Stimulated activated CD8-positive, alpha-beta memory T cell treated with anti-CD3 and anti-CD28 coated beads, Interleukin-15, amount 100 ng/mL, for 24 hours (primary cell): ENCODE data around the gene LCAT.
"Not testable (repeated sequence)": the region's sequence is repeated elsewhere in the genome, so short reads cannot be mapped to it uniquely, and the experiment has no call there.

ENCODE experiments used
- DNase-seq: peaks from one replicate; pipeline ENCODE4 v3.0.0-alpha.2; 2020; ENCODE audit warnings: low read depth

LCAT gene

GRCh38 chr16:67943619-67944504 lies at the start of gene LCAT:
Gene LCAT, minus strand, starts transcription at chr16:67944120. Its CDS starts 19 bp downstream, at chr16:67944101.
- DNase-seq, result no peak

DNA sequence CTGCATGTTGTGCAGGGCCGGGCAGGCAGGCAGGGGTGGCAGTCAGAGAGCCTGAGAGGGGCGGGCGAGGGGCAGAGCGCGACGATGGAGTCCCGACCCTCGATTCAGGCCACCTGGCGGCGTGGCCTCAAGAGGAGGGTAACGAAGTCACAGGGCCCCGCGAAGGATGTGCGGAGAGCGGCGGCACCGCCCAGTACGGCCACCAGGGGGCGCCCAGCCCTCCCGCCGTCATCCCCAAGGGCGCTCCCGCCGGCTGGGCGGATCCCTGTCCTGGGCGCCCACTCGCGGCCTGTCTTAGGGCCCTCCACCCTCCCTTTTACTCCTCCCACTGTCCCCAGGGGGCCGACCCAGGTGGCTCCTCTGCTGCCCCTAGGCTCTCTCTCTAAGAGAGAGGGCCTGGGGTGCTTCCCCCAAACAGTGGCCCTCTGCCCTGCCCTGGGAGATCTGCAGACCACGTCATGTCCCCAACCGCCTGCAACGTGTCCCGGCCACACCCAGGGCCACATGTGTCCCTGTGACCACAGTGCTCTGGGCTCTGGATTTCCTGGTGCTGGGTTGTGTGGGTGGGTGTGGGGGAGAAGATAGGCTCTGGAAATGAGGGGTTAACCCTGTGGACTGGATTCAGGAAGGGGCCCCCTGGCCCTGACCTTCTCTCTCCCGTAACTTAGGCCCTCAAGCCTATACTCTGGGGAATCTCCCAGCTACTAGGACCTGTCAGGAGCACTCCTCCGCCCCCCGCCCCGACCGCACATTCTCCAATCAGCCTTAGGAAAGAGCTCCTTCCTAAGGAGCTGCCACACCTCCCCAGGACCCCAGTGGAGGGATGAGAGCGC lies 49.5 kb upstream of the LCAT start:
- DNase-seq, result peak; percentile 80

- no peak for DNase-seq
These were observed 48.8 kb upstream of the LCAT start for GRCh38 chr16:67992661-67993206.

GRCh38 chr16:67990018-67990386 lies 46.1 kb upstream of the LCAT start:
- no peak for DNase-seq

DNA sequence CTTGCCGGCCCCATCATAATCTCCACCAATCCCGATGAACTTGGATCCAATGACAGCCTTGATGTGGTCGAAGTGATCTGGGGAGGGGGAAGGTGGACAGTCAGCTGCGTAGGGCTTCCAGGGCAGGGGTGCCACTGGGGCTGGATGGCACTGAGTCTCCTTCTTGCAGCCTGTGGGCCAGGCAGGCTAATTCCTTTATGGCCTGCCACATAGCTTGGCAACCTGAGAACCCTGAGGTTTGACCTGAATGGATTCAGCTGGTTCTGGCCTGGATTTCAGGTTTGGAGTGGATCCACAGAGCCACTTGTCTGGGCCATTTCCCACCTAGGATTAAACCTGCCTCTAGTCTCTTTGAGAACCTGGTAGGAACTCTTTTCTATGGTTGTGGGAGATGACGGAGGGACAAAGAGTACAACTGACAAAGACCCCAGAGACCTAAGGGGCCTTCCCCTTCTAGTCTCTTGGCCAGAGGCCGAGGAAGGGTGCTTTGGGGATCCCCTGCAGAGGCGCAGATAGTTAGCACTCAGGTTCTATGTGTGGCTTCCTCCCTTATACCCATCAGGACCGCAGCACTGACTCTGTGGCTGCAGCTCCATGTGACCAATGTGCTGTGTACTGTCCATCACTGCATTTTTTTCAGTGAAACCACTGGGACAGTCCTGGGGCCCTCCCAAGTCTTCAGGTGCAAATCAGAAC lies 45.5 kb upstream of the LCAT start:
- DNase-seq, result no peak

- no peak for DNase-seq
These were observed 44.8 kb upstream of the LCAT start for GRCh38 chr16:67988675-67989074.

GRCh38 chr16:67987460-67988160 lies 43.7 kb upstream of the LCAT start:
- no peak for DNase-seq

GRCh38 chr16:67986949-67987348 lies 43.0 kb upstream of the LCAT start:
- DNase-seq, result no peak

DNA sequence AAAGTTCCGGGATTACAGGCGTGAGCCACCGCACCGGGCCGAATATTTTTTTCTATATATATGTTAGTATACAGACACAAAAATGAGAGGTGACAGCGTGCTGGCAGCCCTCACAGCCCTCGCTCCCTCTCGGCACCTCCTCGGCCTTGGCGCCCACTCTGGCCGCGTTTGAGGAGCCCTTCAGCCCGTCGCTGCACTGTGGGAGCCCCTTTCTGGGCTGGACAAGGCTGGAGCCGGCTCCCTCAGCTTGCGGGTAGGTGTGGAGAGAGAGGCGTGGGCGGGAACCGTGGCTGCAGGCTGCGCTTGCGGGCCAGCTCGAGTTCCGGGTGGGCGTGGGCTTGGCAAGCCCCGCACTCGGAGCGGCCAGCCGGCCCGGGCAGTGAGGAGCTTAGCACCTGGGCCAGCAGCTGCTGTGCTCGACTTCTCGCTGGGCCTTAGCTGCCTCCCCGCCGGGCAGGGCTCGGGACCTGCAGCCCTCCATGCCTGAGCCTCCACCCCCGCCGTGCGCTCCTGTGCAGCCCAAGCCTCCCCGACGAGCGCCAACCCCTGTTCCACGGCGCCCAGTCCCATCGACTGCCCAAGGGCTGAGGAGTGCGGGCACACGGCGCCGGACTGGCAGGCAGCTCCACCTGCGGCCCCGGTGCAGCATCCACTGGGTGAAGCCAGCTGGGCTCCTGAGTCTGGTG lies 38.2 kb upstream of the LCAT start:
- no peak for DNase-seq

DNA sequence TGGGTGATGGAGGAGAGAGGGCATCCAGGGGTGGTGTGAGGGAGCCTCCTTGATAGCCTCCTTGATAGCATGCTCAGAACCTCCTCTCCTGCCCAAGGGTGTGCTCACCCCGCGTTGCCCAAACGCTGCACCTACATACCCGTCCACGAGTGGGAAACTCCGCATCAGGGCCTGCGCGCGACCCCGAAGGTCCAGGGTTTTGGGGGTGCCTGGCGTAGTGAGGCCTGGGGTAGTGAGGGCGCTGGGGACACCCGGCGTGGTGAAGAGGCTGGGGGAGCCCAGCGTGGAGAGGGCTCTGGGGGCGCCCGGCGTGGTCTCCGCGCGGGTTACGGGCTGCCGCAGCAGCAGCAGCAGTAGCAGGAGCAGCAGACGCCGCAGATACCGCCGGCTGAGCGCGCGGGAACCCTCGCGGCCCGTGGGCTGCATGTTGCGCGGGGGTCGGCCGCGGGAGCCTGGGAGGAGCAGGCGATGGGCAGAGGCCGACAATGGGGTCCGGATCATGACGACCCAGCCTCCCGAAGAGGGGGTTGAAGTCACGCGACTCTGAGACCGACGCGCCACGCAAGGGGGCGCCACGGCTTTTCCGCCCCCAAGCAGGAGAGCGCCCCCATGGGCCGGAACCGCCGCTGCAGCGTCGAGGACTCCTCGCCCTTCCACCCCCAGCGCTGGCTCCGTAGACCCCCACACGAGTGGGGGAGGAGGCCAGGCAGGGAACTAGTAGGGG lies 36.2 kb upstream of the LCAT start, which contains the start of gene DPEP3:
Gene DPEP3, minus strand, starts transcription at position 545 of the 724 bp plus-strand sequence. Its CDS starts 119 bp downstream, at position 426.
- no peak for DNase-seq

GRCh38 chr16:67977469-67978227 lies 33.7 kb upstream of the LCAT start:
- DNase-seq, result no peak

DNA sequence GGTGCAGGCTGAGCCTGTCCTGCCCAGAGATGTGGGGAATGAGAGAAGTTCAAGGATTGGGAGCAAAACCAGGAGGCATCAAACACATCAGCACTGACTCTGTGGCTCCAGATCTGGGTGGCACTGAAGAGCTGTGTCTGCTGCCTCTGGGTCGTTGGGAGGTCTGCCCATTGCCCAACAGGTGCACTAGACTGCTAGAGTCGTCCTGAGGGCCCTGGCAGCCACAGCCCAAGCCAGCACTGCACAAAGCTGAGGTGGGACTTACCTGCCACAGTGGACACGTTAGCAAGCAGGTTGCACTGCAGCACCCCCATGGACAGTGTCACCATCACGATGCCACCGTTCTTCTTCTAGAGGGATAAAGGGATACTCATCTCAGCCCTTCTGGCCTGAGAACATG lies 33.1 kb upstream of the LCAT start:
- no peak for DNase-seq

- DNase-seq, result no peak
These were observed 32.3 kb upstream of the LCAT start for GRCh38 chr16:67976205-67976604.

- no peak for DNase-seq
These were observed 31.6 kb upstream of the LCAT start for GRCh38 chr16:67975321-67976105.

GRCh38 chr16:67972285-67972684 lies 28.4 kb upstream of the LCAT start:
- not testable (repeated sequence) for DNase-seq

DNA sequence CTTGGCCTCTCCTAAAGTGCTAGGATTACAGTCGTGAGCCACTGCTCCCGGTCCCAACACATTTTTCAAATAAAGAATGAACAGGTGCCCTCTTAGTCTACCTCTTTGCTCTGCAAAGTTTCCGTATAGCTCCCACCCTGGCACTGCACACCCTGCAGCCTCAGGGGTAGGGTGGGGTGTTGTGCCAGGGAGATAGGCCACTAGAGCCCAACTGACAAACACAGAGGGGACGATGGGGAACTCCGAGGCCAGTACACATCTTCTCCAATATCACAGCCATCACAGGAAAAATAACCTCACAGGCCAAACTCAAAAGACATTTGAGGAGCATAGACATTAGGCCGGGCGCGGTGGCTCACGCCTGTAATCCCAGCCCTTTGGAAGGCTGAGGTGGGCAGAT lies 27.2 kb upstream of the LCAT start:
- no peak for DNase-seq

DNA sequence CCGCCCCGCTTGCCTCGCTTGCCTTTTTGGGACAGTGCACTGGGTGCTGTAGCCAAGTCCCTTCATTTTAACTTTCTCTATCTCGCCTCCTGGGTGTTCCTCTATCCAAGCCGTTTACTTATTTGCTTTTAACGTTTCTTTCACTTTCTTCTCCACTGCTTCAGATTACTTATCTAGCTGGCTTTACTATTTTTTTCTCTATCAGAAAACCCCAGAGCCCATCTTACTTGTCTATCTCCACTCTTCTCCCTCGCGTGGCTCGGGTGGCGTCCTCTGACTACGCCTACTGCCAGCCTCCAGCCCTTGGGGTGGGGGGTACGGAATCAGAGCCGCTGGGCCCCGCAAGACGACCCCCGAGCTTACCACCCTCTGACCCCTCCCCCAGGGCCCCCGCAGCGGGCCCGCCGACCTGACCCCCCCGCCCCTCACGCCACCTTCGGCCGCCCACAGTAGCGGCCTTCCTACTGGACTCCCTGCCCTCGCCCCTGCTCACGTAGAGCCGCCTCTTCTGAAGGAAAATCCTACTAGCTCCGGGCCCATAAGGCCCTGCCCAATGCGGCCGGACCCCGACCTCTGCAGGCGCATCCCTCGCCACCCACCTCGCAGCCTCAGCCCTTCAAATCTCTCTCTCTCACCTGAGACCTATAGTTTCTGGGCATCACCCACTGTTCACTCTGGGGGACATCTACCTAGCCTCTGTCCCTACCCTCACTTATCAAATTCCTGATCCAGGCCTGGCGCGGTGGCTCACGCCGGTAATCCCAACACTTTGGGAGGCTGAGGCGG lies 25.5 kb upstream of the LCAT start:
- no peak for DNase-seq
